GM13976 (cell line): Measurements from ENCODE around the gene MPZL3.

Experiments used
- DNase-seq: peaks from one replicate; pipeline ENCODE4 v3.0.0; 2012; ENCODE audit warnings: low spot score
- CTCF ChIP-seq: IDR thresholded peaks from 2 replicates; pipeline ENCODE4 v1.5.1; 2012; ENCODE audit warnings: borderline replicate concordance, mild to moderate bottlenecking; ENCODE audit not compliant: insufficient read depth; ENCODE audit errors: extremely low read depth, missing control alignments, control extremely low read depth
- in situ Hi-C: fragments of 300-500 bp; cut with MboI; formaldehyde crosslinking; loops from one replicate; pipeline ENCODE4 v1.12.0; 2022; ENCODE audit warnings: low sequenced_read_pairs, mixed read lengths, inconsistent platforms; ENCODE audit not compliant: unreplicated experiment

The MPZL3 gene

GRCh38 chr11:118212781-118213191 is 39.4 kb downstream of the MPZL3 start:
- in situ Hi-C loops: no loop called here
- no peak for TF ChIP-seq CTCF

DNA sequence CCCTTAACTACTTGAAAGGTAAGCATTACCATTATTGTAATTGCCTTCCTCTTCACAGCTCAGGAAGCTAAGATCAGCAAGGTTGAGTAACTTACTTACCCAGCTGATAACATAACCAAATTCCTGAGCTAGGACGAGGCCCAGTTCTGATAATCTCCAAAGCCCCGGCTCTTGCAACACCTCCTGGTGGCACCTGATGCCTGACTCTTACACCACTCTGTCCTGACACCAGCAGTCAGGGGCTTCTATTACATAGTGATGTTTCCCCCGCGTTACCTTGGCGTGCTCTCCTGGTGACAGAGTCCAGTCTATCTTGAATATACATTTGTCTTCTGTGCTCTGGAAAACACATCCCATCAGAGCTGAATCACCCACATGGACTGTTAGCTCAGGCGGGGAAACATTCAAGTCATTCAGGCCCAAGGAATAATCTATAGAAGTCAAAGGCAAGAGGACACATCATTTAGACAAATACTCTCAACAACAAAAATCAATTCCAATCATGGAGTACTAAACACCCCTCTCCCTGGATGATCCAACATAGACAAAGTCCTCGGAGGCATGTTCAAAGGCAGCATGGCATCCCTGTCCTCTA is 39.9 kb downstream of the MPZL3 start:
- TF ChIP-seq CTCF: no peak
- DNase-seq: no peak
- in situ Hi-C loops: no loop called here

More at GRCh38 chr11:118212781-118213191, 39.4 kb downstream of the MPZL3 start:
- no peak for DNase-seq

DNA sequence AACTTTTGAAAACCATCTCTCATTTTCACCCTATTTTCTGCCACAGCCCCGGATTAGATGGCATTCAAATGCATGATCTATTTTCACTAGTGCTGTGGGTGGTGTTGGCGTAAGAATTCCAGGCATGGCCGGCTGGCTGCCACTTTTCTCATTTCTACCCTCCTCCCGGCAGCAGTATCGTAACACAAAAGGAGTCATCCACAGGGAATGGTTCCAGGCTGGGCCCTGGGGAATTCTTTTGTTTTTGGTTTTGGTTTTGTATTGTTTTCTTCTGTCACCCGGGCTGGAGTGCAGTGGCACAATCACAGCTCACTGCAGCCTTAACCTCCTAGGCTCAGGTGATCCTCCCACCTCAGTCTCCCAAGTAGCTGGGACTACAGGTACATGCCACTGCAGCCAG is 41.2 kb downstream of the MPZL3 start:
- in situ Hi-C loops: no loop called here
- no peak for TF ChIP-seq CTCF
- no peak for DNase-seq

- TF ChIP-seq CTCF: no peak
- in situ Hi-C loops: no loop called here
- no peak for DNase-seq
Measured at GRCh38 chr11:118210323-118210722, 41.8 kb downstream of the MPZL3 start.

DNA sequence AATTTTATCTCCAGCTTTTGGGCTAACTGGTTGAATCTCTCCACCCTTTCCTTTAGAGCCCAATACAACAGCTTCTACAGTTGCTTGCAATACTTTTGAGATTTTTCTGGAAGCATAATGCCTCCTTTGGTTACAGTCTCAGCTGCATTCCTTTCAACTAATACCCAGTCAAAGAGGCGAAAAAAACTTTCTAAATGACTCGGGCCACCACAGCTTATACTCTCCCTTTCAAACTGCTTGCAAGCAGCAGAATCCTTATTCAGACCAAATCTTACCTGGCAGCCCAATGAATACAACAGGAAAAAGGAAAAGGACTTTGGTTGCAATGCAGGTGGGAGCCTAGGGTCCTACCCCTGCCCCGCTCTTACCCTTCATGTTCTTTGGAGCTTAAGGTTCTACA is 43.1 kb downstream of the MPZL3 start:
- DNase-seq: no peak
- no peak for TF ChIP-seq CTCF
- in situ Hi-C loops: no loop called here

DNA sequence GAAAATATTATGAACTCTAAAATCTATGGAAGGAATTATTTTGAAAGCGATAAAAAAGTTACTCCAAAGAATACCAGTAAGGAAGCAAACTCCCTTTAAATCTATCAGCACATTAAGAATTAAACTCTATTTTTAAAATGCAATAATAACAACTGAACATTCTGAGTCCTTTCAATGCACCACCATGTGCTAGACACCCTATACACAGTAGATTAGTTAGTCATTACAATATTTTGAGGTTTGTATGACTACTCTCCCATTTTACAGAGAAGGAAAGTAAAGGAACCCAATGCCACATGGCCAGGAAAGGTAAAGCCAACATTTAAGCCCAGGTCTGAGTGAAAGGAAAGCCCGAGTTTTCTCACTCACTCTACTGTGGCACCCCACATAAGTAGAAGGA is 45.1 kb downstream of the MPZL3 start:
- no peak for TF ChIP-seq CTCF
- in situ Hi-C loops: no loop called here
- DNase-seq: no peak
